ENCODE data around the gene EPHA4. TPM values are rescaled to one million over a fixed set of nuclear protein-coding genes. Genes with fewer than 3 reads are reported as not detected.

EPHA4 gene
- polyA plus RNA-seq, 1 of the 3 experiments (the other 2 are of a cell fraction), result 0.90 TPM

GRCh38 chr2:221380686-221381085 is 191.4 kb downstream of the EPHA4 start:
- no peaks in the 10 kb centered on the region for H3K9me3 ChIP-seq
- H4K20me1 ChIP-seq (ENCODE audit: insufficient read depth), result no peaks in the 10 kb centered on the region
- H3K27ac ChIP-seq (ENCODE audit: low read depth in 2 of 2, low read length in 1 of 2), result no peak overlapping the region
- POLR2A ChIA-PET, result no interaction called here
- H2AFZ ChIP-seq (ENCODE audit: low read depth), result no peak overlapping the region
- no peak for DNase-seq
- no peaks in the 10 kb centered on the region for H3K27me3 ChIP-seq (ENCODE audit: insufficient read depth)
- H3K4me3 ChIP-seq (ENCODE audit: low read depth in 2 of 2, low read length in 1 of 2), result no peak overlapping the region
- H3K4me2 ChIP-seq, result no peak overlapping the region
- TF ChIP-seq, protein P1, sequence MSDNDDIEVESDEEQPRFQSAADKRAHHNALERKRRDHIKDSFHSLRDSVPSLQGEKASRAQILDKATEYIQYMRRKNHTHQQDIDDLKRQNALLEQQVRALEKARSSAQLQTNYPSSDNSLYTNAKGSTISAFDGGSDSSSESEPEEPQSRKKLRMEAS (IDR thresholded peaks at IDR 0.05; ENCODE audit: low read depth), result no peak
- TF ChIP-seq JUND (IDR thresholded peaks at IDR 0.05), result no peak
- no peak for TF ChIP-seq FOXJ3 (CRISPR knock-in tag; IDR thresholded peaks at IDR 0.05)
- no peak for TF ChIP-seq FOSL2 (IDR thresholded peaks at IDR 0.05; ENCODE audit: borderline replicate concordance, low read depth)
- TF ChIP-seq, protein P2, sequence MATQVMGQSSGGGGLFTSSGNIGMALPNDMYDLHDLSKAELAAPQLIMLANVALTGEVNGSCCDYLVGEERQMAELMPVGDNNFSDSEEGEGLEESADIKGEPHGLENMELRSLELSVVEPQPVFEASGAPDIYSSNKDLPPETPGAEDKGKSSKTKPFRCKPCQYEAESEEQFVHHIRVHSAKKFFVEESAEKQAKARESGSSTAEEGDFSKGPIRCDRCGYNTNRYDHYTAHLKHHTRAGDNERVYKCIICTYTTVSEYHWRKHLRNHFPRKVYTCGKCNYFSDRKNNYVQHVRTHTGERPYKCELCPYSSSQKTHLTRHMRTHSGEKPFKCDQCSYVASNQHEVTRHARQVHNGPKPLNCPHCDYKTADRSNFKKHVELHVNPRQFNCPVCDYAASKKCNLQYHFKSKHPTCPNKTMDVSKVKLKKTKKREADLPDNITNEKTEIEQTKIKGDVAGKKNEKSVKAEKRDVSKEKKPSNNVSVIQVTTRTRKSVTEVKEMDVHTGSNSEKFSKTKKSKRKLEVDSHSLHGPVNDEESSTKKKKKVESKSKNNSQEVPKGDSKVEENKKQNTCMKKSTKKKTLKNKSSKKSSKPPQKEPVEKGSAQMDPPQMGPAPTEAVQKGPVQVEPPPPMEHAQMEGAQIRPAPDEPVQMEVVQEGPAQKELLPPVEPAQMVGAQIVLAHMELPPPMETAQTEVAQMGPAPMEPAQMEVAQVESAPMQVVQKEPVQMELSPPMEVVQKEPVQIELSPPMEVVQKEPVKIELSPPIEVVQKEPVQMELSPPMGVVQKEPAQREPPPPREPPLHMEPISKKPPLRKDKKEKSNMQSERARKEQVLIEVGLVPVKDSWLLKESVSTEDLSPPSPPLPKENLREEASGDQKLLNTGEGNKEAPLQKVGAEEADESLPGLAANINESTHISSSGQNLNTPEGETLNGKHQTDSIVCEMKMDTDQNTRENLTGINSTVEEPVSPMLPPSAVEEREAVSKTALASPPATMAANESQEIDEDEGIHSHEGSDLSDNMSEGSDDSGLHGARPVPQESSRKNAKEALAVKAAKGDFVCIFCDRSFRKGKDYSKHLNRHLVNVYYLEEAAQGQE (IDR thresholded peaks at IDR 0.05; ENCODE audit: low read depth, low read length), result no peak
- TF ChIP-seq, protein P3, sequence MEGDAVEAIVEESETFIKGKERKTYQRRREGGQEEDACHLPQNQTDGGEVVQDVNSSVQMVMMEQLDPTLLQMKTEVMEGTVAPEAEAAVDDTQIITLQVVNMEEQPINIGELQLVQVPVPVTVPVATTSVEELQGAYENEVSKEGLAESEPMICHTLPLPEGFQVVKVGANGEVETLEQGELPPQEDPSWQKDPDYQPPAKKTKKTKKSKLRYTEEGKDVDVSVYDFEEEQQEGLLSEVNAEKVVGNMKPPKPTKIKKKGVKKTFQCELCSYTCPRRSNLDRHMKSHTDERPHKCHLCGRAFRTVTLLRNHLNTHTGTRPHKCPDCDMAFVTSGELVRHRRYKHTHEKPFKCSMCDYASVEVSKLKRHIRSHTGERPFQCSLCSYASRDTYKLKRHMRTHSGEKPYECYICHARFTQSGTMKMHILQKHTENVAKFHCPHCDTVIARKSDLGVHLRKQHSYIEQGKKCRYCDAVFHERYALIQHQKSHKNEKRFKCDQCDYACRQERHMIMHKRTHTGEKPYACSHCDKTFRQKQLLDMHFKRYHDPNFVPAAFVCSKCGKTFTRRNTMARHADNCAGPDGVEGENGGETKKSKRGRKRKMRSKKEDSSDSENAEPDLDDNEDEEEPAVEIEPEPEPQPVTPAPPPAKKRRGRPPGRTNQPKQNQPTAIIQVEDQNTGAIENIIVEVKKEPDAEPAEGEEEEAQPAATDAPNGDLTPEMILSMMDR (IDR thresholded peaks at IDR 0.05), result no peak
- no peak for TF ChIP-seq YY1 (IDR thresholded peaks at IDR 0.05; ENCODE audit: low read depth)
- no peak for TF ChIP-seq RXRA (IDR thresholded peaks at IDR 0.05; ENCODE audit: borderline replicate concordance, low read depth)
- no peak for TF ChIP-seq USF1 (IDR thresholded peaks at IDR 0.05; ENCODE audit: borderline replicate concordance, low read depth)
- TF ChIP-seq EP300 (IDR thresholded peaks at IDR 0.05; ENCODE audit: borderline replicate concordance in 1 of 2, low read depth in 1 of 2, low read length in 1 of 2), result no peak
- no peak for TF ChIP-seq NRF1 (IDR thresholded peaks at IDR 0.05; ENCODE audit: low read depth, low read length)
- TF ChIP-seq, protein P4, sequence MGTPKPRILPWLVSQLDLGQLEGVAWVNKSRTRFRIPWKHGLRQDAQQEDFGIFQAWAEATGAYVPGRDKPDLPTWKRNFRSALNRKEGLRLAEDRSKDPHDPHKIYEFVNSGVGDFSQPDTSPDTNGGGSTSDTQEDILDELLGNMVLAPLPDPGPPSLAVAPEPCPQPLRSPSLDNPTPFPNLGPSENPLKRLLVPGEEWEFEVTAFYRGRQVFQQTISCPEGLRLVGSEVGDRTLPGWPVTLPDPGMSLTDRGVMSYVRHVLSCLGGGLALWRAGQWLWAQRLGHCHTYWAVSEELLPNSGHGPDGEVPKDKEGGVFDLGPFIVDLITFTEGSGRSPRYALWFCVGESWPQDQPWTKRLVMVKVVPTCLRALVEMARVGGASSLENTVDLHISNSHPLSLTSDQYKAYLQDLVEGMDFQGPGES (IDR thresholded peaks at IDR 0.05; ENCODE audit: low read depth, low read length), result no peak
- TF ChIP-seq MEF2A (IDR thresholded peaks at IDR 0.05; ENCODE audit: borderline replicate concordance, low read depth), result no peak
- H3K79me2 ChIP-seq (ENCODE audit: insufficient read depth), result no peaks in the 10 kb centered on the region
- CTCF ChIA-PET, result no interaction called here
- no peaks in the 10 kb centered on the region for H3K36me3 ChIP-seq (replicated peaks in 1 of 2; ENCODE audit: control insufficient read depth in 1 of 2, insufficient read depth in 2 of 2, low read length in 1 of 2)
- H3K4me1 ChIP-seq (ENCODE audit: control insufficient read depth in 1 of 2, insufficient read depth in 2 of 2, low read depth in 1 of 2, low read length in 1 of 2), result no peaks in the 10 kb centered on the region
- H3K9ac ChIP-seq, result no peak overlapping the region
- no peaks in the 10 kb centered on the region for H3K9me2 ChIP-seq
- no peaks in the 10 kb centered on the region for H3F3A ChIP-seq (replicated peaks; ENCODE audit: insufficient read depth)
